Stimulated activated CD4-positive, alpha-beta T cell treated with anti-CD3 and anti-CD28 coated beads, Interleukin-12 subunit alpha, Interleukin-12 subunit beta, amount 100 ng/mL, for 48 hours (primary cell): ENCODE data around the gene WFDC1.

Experiments
- DNase-seq, 3 donors: peaks; one replicate each; pipeline ENCODE4 v3.0.0-alpha.2; 2020; ENCODE audit warnings: low read depth in 2 of 3, low spot score in 1 of 3

The WFDC1 gene

GRCh38 chr16:84294531-84295142 lies at the start of gene WFDC1:
Gene WFDC1, plus strand, starts transcription at chr16:84294878. Its CDS starts 94 bp downstream, at chr16:84294972.
- DNase-seq = no peak

DNA sequence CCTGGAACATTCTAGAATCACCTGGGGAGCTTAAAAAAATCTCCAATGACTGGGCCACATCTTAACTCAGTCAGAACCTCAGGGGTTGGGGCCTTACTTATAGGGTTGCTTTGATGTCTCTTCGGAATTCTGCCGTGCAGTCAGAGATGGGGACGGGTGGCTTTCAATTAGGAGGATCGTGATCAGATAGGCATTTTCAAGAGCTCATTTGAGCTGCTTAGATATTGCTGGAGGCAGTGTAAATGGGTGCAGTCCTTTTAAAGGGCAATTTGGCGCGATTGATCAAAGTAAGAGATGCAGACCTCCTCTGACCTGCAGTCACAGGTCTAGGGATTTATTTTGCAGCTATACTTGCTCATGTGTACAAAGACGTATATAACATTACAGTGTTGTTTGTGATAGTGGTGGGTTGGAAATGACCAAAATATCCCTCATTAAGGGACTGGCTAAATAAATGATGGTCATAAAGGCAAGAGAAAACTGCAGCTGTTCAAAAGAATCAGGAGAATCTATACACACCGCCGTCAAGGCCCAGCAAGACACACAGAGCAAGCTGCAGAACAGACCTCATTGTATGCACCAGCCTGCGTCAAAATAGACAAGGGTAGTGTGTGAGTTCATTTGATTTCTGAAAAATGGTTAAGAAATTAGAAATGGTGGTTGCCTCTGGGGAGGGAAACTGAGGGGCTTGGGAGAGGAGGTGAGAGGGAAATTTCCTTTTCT lies 48.6 kb upstream of the WFDC1 start:
- no peak for DNase-seq

- no peak for DNase-seq
These were observed 48.0 kb upstream of the WFDC1 start for GRCh38 chr16:84246679-84247077.

DNA sequence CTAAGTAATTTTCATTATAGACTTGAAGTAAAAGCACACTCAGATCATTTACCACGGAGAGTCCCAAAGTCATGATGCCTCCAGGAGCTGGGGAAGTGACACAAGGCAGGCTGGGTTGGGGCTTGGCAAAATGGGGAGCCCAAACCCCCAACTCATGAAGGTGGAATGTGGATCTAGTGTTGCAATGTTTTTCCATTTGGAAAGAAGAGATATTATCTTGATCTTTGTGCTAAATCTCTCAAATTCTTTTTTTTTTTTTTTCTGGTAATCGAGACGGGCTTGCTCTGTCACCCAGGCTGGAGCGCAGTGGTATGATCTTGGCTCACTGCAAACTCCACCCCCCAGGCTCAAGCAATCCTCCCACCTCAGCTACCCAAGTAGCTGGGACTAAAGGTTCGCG lies 47.3 kb upstream of the WFDC1 start:
- no peak for DNase-seq

GRCh38 chr16:84247844-84248243 lies 46.8 kb upstream of the WFDC1 start:
- no peak for DNase-seq

GRCh38 chr16:84252184-84252583 lies 42.5 kb upstream of the WFDC1 start:
- no peak for DNase-seq

GRCh38 chr16:84253173-84253572 lies 41.5 kb upstream of the WFDC1 start:
- no peak for DNase-seq

- DNase-seq = no peak
These were observed 40.6 kb upstream of the WFDC1 start for GRCh38 chr16:84254062-84254461.

GRCh38 chr16:84255050-84255810 lies 39.4 kb upstream of the WFDC1 start:
- DNase-seq = no peak

- no peak for DNase-seq
These were observed 36.4 kb upstream of the WFDC1 start for GRCh38 chr16:84258266-84258665.

DNA sequence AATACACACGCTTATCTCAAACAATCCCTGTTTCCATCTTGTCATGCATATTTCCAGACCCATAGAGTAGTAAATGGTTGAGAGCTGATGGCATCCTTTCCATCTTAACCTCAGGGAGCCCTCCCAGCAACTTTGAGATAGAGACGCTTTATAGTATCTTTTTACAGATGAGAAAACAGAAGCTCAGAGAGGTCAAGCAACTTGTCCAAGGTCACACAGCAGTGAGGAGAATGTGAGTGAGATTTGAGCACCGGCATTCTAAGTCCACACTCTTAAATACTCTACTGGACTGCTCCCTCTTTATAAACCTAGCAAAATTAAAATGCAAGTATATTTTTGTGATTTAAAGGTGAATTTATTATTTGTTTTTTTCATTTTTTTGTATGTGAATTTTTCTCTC lies 35.0 kb upstream of the WFDC1 start:
- no peak for DNase-seq

DNA sequence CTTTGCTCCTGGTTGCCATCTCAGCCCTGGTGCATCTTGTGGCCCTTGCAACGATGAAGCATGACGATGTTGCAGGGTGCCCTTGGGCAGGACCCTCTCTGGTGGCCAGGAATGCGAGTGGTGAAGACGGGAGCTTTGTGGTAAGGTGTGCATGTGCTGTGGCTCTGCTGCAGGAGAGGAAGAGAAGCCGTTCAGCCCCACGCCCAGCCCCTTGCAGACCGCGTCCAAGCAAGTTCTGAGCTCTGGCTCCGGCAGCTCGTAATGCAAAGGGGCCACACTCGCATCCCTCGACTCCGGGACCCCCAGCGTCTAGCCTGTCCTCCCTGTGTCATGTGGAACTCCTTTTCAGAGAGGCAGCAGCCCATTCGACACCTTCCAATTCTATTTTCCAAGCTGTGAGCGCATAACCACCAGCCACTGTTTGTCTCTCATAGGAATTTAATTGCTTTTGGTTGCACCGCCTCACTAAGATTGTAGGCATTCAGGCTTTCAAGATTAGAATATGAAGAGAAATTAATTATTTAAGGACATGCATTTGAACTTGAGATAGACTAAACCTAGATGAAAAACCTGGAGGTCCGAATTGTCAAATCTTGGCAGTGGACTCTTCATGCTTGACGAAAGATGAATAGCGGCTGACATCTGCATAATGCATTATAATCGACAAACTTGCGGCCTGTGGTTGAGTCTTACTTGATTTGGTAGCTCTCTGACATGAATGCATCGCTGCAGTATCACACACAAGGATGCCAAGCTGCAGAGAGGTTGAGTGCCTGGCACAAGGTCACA lies 33.7 kb upstream of the WFDC1 start:
- no peak for DNase-seq

DNA sequence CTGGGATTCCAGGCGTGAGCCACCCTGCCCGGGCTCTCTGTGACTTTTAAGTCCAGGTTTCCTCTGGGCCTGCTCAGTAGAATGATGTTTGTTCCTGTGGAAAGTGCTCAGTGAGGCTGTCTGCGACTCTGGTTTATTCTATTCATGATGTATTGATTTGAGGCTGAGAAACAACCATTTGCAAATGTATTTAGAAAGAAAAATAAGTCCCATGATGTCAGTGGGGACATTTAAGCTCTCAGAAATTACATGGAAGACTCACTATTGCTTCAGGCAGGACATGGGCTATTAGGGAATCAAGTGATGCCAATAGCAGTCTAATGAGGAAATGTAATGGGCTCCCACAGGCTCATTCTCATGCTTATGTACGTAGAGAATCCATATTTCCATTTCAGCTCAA lies 32.6 kb upstream of the WFDC1 start:
- DNase-seq = no peak

DNA sequence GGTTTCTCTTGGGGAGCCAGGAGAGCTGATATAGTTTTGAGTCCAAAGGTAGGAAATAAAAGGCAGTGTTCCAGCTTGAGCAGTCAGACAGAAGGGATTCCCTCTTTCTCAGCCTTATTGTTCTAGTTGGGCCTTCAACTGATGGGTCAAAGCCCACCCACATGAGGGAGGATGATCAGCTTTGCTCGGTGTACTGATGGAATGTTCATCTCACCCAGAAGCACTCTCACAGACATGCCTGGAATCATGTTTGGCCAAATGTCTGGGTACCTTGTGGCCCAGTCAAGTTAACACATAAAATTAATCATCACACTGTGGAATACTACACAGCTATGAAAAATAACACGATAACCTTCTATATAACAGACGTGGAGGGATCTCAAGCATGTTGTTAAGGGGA lies 31.7 kb upstream of the WFDC1 start:
- DNase-seq = no peak

GRCh38 chr16:84266451-84266850 lies 28.2 kb upstream of the WFDC1 start:
- DNase-seq = peak in 2 of 3 donors; percentile 4 to 22

- DNase-seq = no peak
These were observed 27.3 kb upstream of the WFDC1 start for GRCh38 chr16:84267380-84267779.

DNA sequence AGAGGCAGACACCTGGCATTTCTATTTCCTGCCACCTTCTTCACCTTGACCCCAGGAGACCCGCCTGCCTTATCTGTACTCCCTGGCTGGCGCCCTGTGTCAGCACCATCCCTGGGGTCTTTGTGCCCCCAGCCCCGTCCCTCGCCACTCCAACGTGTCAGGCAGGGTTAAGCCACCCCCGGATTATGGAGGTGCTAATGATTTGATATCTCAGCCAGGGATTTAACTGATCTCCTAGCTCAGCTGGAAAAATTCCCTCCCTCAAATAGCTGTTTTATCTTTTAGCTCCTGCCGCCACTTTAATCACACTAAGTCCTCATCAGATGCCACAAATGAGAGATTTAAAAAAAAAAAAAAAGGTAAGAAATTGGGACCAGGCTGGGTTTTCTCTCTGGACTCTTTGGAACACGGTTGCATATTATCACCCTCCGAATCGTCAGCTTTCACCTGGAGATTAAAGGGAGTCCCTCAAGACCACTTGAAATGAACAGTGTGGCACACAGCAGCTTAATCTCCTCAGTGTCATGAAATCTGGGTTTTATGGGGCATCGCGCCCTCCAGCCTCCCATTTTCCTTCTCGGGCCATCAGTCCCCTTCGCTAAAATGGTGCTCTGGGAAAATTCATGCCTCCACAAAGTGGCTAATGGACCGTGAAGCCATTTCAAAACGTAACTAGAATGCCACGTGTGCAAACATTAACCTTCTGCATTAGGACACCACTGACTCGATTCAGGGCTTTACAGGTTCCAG lies 26.2 kb upstream of the WFDC1 start:
- no peak for DNase-seq

DNA sequence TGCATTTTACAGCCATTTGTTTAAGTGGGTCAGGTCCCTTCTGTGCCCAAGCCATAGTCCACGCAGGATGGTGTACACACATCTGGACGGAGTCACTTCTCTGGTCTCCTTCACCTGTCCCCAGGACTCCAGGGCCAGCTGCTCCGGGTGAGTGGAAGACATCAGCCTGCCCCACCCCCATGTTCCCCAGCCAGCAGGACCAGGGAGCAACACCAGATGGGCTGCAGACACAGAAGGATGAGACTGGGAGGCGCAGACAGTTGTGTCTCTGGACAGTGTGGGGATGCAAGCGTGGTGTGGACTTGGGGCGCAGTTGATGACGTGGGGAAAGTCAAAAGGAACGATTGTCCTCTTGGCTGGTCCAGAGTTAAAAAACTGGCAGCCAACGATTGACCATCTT lies 24.6 kb upstream of the WFDC1 start:
- DNase-seq = no peak

GRCh38 chr16:84270531-84270930 lies 24.1 kb upstream of the WFDC1 start:
- no peak for DNase-seq

DNA sequence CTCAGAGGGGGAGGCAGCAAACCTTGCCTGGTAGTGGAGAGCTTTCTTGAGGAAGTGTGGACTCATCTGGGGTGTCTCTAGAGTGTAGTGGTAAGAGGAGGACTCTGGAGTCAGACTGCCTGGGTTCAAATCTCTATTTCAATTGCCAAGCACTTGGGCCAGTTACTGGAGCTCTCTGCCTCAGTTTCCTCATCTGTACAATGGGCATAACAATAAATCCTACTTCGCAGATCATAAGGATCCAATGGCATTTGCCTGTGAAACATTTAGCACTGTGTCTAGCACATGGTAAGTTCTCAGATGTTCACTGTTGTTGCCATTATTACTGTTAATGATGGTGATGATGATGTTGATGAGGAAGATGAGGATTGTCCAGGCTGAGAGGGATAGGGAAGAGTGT lies 23.6 kb upstream of the WFDC1 start:
- DNase-seq = no peak

GRCh38 chr16:84271866-84272265 lies 22.8 kb upstream of the WFDC1 start:
- DNase-seq = no peak
